OCI-LY1 (cell line): ENCODE measurements around the gene EMD.

Experiments
- CTCF ChIP-seq: fragments of 200-600 bp; sonication (generic), shearing (Covaris generic); IDR thresholded peaks from 2 replicates; pipeline ENCODE4 v1.5.1; 2017; ENCODE audit warnings: mild to moderate bottlenecking, antibody characterized with exemption, low read length, moderate library complexity, mixed read lengths
- EZH2 ChIP-seq: fragments of 200-600 bp; sonication (generic), shearing (Covaris generic); IDR thresholded peaks from 2 replicates; pipeline ENCODE4 v1.8.0; 2017; ENCODE audit warnings: borderline replicate concordance, mixed run types, mild to moderate bottlenecking, antibody characterized with exemption, low read length, moderate library complexity, mixed read lengths

DNA sequence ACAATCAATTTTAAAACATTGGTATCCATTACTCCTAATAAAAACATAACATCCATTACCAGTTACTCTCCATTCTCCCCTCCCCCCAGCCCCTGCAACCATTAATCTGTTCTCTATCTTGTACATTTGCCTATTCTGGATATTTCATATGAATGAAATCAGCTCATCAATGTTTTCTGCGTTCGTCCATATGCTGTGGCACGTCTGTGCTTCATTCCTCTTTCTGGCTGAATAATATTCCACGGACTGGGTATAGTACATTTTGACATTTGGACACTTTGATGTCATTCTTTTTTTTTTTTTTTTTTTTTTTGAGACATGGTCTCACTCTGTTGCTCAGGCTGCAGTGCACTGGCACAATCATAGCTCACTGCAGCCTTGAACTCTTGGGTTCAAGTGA is 24.8 kb downstream of the EMD start:
- TF ChIP-seq CTCF, result no peak
- no peak for TF ChIP-seq EZH2
